HG03342 (cell line): ENCODE measurements around the gene SMPX.

ENCODE experiments used
- ATAC-seq: cut with Tn5 transposase; IDR thresholded peaks from one replicate; pipeline ENCODE4 v1.9.1; 2021; ENCODE audit warnings: mild to moderate bottlenecking, moderate library complexity; ENCODE audit not compliant: unreplicated experiment

The SMPX gene

GRCh38 chrX:21658746-21659145 is 99.2 kb downstream of the SMPX start:
- ATAC-seq = peak; percentile 41

GRCh38 chrX:21658152-21658737 is 99.7 kb downstream of the SMPX start, which contains the start of gene KLHL34:
KLHL34 (minus strand) TSS chrX:21658330; CDS start chrX:21657788, 542 bp downstream.
- peak; percentile 32 for ATAC-seq

- ATAC-seq = peak; percentile 10
Observed at GRCh38 chrX:21657318-21658151, 100.4 kb downstream of the SMPX start.

- no peak for ATAC-seq
Observed at GRCh38 chrX:21656587-21657317, 101.2 kb downstream of the SMPX start.
